H1 (cell line): ENCODE results near the gene FOXD2. TPM values are rescaled to one million over a fixed set of nuclear protein-coding genes. Genes with fewer than 3 reads are reported as not detected.

Experiments used
- CTCF ChIA-PET: fragments of 300-600 bp; sonication (Branson Sonifier 250); formaldehyde crosslinking; loops from one replicate; lab custom pipeline; 2021; ENCODE audit not compliant: partially characterized antibody; lab: Charles Lee
- POLR2A ChIA-PET: fragments of 300-600 bp; sonication (Branson Sonifier 250); formaldehyde crosslinking; loops from one replicate; lab custom pipeline; 2021; ENCODE audit warnings: inconsistent platforms; ENCODE audit not compliant: partially characterized antibody; lab: Charles Lee
- DNase-seq, 2 experiments: peaks; one replicate each; pipeline versions ENCODE4 v3.0.0 to v3.0.0-alpha.2; 2010 to 2022; ENCODE audit warnings: low spot score in 2 of 2, low read depth in 1 of 2, mixed read lengths in 1 of 2
- FAIRE-seq: peaks from 2 replicates; lab custom pipeline; 2011; peaks lifted over from hg19 to GRCh38; lab: Jason Lieb, UNC
- H2AFZ ChIP-seq: 2 replicates; pipeline ENCODE4 v1.8.1; 2012; ENCODE audit warnings: low read length, inconsistent platforms
- H2AK5ac ChIP-seq: 2 replicates; pipeline ENCODE4 v1.6.1; 2013; ENCODE audit warnings: low read depth, low read length
- H2BK120ac ChIP-seq: replicated peaks from 2 replicates; pipeline ENCODE3; 2013; ENCODE audit warnings: low read depth, low read length, inconsistent platforms
- H2BK12ac ChIP-seq: 2 replicates; pipeline ENCODE4 v1.6.1; 2013; ENCODE audit warnings: low read depth, low read length
- H2BK15ac ChIP-seq: 2 replicates; pipeline ENCODE4 v1.6.1; 2013; ENCODE audit warnings: low read length
- H2BK20ac ChIP-seq: 2 replicates; pipeline ENCODE4 v1.6.1; 2013; ENCODE audit warnings: low read length
- H2BK5ac ChIP-seq: 2 replicates; pipeline ENCODE4 v1.6.1; 2013; ENCODE audit warnings: low read depth, low read length
- H3K14ac ChIP-seq: 2 replicates; pipeline ENCODE4 v1.6.1; 2013; ENCODE audit warnings: inconsistent platforms; ENCODE audit not compliant: insufficient read length
- H3K18ac ChIP-seq: 2 replicates; pipeline ENCODE4 v1.6.1; 2013; ENCODE audit warnings: low read length; ENCODE audit errors: extremely low read depth
- H3K23ac ChIP-seq: 2 replicates; pipeline ENCODE4 v1.6.1; 2013; ENCODE audit warnings: inconsistent platforms; ENCODE audit not compliant: insufficient read length
- H3K23me2 ChIP-seq: 2 replicates; pipeline ENCODE4 v1.6.1; 2013; ENCODE audit warnings: low read depth, low read length
- H3K27ac ChIP-seq: 2 replicates; pipeline ENCODE4 v1.6.1; 2011; ENCODE audit warnings: low read depth, low read length, inconsistent platforms
- H3K27me3 ChIP-seq, 4 experiments: replicated peaks in 1 of 4; 1 replicate in 1 of 4; 2 replicates in 3 of 4; pipeline versions ENCODE4 v1.6.1 to v1.8.1; 2011 to 2013; ENCODE audit warnings: low read length in 3 of 4, mild to moderate bottlenecking in 3 of 4, inconsistent platforms in 2 of 4, mixed read lengths in 2 of 4, moderate library complexity in 1 of 4; ENCODE audit not compliant: control insufficient read depth in 3 of 4, insufficient read depth in 3 of 4; ENCODE audit errors: extremely low read depth in 1 of 4
- H3K36me3 ChIP-seq, 4 experiments: 2 replicates each; pipeline versions ENCODE4 v1.6.1 to v1.8.1; 2011 to 2013; ENCODE audit warnings: mild to moderate bottlenecking in 4 of 4, low read length in 3 of 4, moderate library complexity in 2 of 4, control low read depth in 1 of 4, inconsistent platforms in 1 of 4; ENCODE audit not compliant: insufficient read depth in 4 of 4, control insufficient read depth in 2 of 4
- H3K4ac ChIP-seq: replicated peaks from 2 replicates; pipeline ENCODE3; 2013; ENCODE audit warnings: low read length, low read depth, mixed read lengths, inconsistent platforms; ENCODE audit not compliant: insufficient read length
- H3K4me1 ChIP-seq, 4 experiments: replicated peaks in 1 of 4; 1 replicate in 1 of 4; 2 replicates in 3 of 4; pipeline versions ENCODE4 v1.6.1 to v1.8.1; 2011 to 2013; ENCODE audit warnings: low read length in 3 of 4, inconsistent platforms in 2 of 4, mixed read lengths in 1 of 4; ENCODE audit not compliant: insufficient read depth in 4 of 4, control insufficient read depth in 3 of 4
- H3K4me2 ChIP-seq, 2 experiments: 2 replicates each; pipeline versions ENCODE4 v1.6.1 to v1.8.1; 2011 to 2013; ENCODE audit warnings: low read depth in 2 of 2, low read length in 2 of 2, control low read depth in 1 of 2, inconsistent platforms in 1 of 2, mild to moderate bottlenecking in 1 of 2; ENCODE audit not compliant: insufficient read depth in 1 of 2
- H3K4me3 ChIP-seq, 4 experiments: fragments of 200-600, 300-600 bp in 1 of 4; sonication (generic), shearing (Covaris generic), sonication (Bioruptor Twin) in 1 of 4; 2 replicates each; pipeline versions ENCODE4 v1.5.1 to v1.8.1; 2011 to 2016; ENCODE audit warnings: low read length in 4 of 4, low read depth in 3 of 4, control low read depth in 2 of 4, inconsistent platforms in 2 of 4, mild to moderate bottlenecking in 2 of 4, mixed read lengths in 1 of 4, moderate library complexity in 1 of 4; ENCODE audit not compliant: insufficient read depth in 2 of 4; ENCODE audit errors: extremely low read depth in 1 of 4
- H3K56ac ChIP-seq: replicated peaks from 2 replicates; pipeline ENCODE3; 2013; ENCODE audit warnings: low read depth, mild to moderate bottlenecking, mixed read lengths, low read length, inconsistent platforms; ENCODE audit not compliant: insufficient read length
- H3K79me1 ChIP-seq: 2 replicates; pipeline ENCODE4 v1.6.1; 2013; ENCODE audit warnings: low read depth, low read length, control low read depth
- H3K79me2 ChIP-seq, 2 experiments: 2 replicates each; pipeline versions ENCODE4 v1.6.1 to v1.8.1; 2012 to 2013; ENCODE audit warnings: low read length in 2 of 2, mild to moderate bottlenecking in 2 of 2, inconsistent platforms in 1 of 2; ENCODE audit not compliant: insufficient read depth in 2 of 2, control insufficient read depth in 1 of 2
- H3K9ac ChIP-seq, 4 experiments: replicated peaks in 1 of 4; 1 replicate in 1 of 4; 2 replicates in 3 of 4; pipeline versions ENCODE4 v1.6.1 to v1.8.1; 2011 to 2013; ENCODE audit warnings: low read depth in 3 of 4, low read length in 3 of 4, control low read depth in 2 of 4, mild to moderate bottlenecking in 2 of 4, moderate library complexity in 2 of 4, inconsistent platforms in 1 of 4; ENCODE audit errors: extremely low read depth in 1 of 4
- H3K9me3 ChIP-seq, 2 experiments: 2 replicates each; pipeline versions ENCODE4 v1.6.1 to v1.8.1; 2012 to 2013; ENCODE audit warnings: mild to moderate bottlenecking in 2 of 2, moderate library complexity in 2 of 2, control low read depth in 1 of 2, inconsistent platforms in 1 of 2, low read depth in 1 of 2, low read length in 1 of 2, mixed read lengths in 1 of 2; ENCODE audit not compliant: insufficient read depth in 2 of 2
- H4K20me1 ChIP-seq, 2 experiments: replicated peaks in 1 of 2; 2 replicates each; pipeline versions ENCODE3 to v1.8.1; 2011 to 2013; ENCODE audit warnings: inconsistent platforms in 2 of 2, low read length in 2 of 2, mild to moderate bottlenecking in 1 of 2; ENCODE audit not compliant: insufficient read depth in 2 of 2, control insufficient read depth in 1 of 2
- H4K5ac ChIP-seq: 2 replicates; pipeline ENCODE4 v1.6.1; 2013; ENCODE audit warnings: low read length, low read depth, mixed read lengths, inconsistent platforms; ENCODE audit not compliant: insufficient read length
- H4K8ac ChIP-seq: 2 replicates; pipeline ENCODE4 v1.8.0; 2013; ENCODE audit warnings: mild to moderate bottlenecking, moderate library complexity, low read length, inconsistent platforms; ENCODE audit not compliant: insufficient read depth; ENCODE audit errors: extremely low read depth
- H4K91ac ChIP-seq: replicated peaks from 2 replicates; pipeline ENCODE3; 2013; ENCODE audit warnings: low read length, mixed read lengths, inconsistent platforms; ENCODE audit not compliant: insufficient read length
- BCL11A ChIP-seq, 2 experiments: IDR thresholded peaks; one replicate each; pipeline ENCODE4 v1.6.1; 2011; ENCODE audit warnings: low read depth in 2 of 2, low read length in 2 of 2, mild to moderate bottlenecking in 2 of 2
- KDM1A ChIP-seq: fragments of 200-600, 300-600 bp; sonication (generic); IDR thresholded peaks from 2 replicates; pipeline ENCODE4 v1.7.1; 2016; ENCODE audit warnings: mild to moderate bottlenecking, low read length, borderline replicate concordance
- POLR2A ChIP-seq, 2 experiments: IDR thresholded peaks; 1 replicate in 1 of 2; 2 replicates in 1 of 2; pipeline ENCODE4 v1.6.1; 2011; ENCODE audit warnings: low read depth in 2 of 2, low read length in 2 of 2, mild to moderate bottlenecking in 2 of 2; ENCODE audit errors: control extremely low read depth in 1 of 2
- RFX5 ChIP-seq: IDR thresholded peaks from 2 replicates; pipeline ENCODE4 v1.6.1; 2011; ENCODE audit warnings: low read depth, low read length, improper control_type of control experiment, borderline replicate concordance
- SIRT6 ChIP-seq: IDR thresholded peaks from one replicate; pipeline ENCODE4 v1.7.1; 2012; ENCODE audit warnings: low read length, inconsistent platforms
- SIX5 ChIP-seq: IDR thresholded peaks from 2 replicates; pipeline ENCODE4 v1.6.1; 2011; ENCODE audit warnings: mild to moderate bottlenecking, low read depth, low read length
- SP1 ChIP-seq: IDR thresholded peaks from 2 replicates; pipeline ENCODE4 v1.6.1; 2011; ENCODE audit warnings: low read depth, low read length
- SUZ12 ChIP-seq: fragments of 200-600 bp; sonication (generic); IDR thresholded peaks from 2 replicates; pipeline ENCODE4 v1.6.1; 2012; ENCODE audit warnings: mild to moderate bottlenecking, inconsistent platforms, low read length, moderate library complexity, mixed read lengths
- TAF7 ChIP-seq: optimal IDR thresholded peaks from 2 replicates; pipeline ENCODE3; 2011; ENCODE audit warnings: low read depth, mild to moderate bottlenecking, inconsistent platforms, low read length, moderate library complexity, borderline replicate concordance
- TBP ChIP-seq: IDR thresholded peaks from 2 replicates; pipeline ENCODE4 v1.6.1; 2011; ENCODE audit warnings: low read depth, low read length, improper control_type of control experiment
- TCF12 ChIP-seq: IDR thresholded peaks from 2 replicates; pipeline ENCODE4 v1.6.1; 2011; ENCODE audit warnings: low read depth, mild to moderate bottlenecking, low read length
- WGBS, 2 experiments: shearing (Covaris generic) in 1 of 2; methylation state at CpG; one replicate each; pipeline versions ENCODE4 v1.1.6 to v1.1.7; 2013 to 2015; ENCODE audit warnings: low lambda C conversion rate in 2 of 2, mixed read lengths in 2 of 2, inconsistent platforms in 1 of 2, low coverage in 1 of 2, missing lambda C conversion rate in 1 of 2; ENCODE audit not compliant: insufficient replicate concordance in 2 of 2, insufficient coverage in 1 of 2, insufficient read length in 1 of 2; ENCODE audit errors: extremely low coverage in 1 of 2, missing lambda C conversion rate in 1 of 2; 5-methylcytosine and 5-hydroxymethylcytosine counted together
- polyA plus RNA-seq, 7 experiments: library from polyadenylated mRNA; depleted of rRNA in 3 of 7; stranded (reverse) in 5 of 7; unstranded in 2 of 7; fragments of >200 nt in 5 of 7; fragments of 200-250 nt in 2 of 7; gene quantifications; 1 replicate in 5 of 7; 2 replicates in 1 of 7; 4 replicates in 1 of 7; pipeline versions ENCODE4 v1.2.1 to v1.2.3, GENCODE V29; 2011 to 2013; ENCODE audit warnings: missing spikeins in 2 of 7, mixed read lengths in 2 of 7
- total RNA-seq: library from RNA; stranded (reverse); fragmentation: NEBNext Ultra II Directional; extraction: Animal tissue kit (Norgen Biotek cat#: 25700); gene quantifications from 2 replicates; pipeline ENCODE4 v1.2.1, GENCODE V29; 2021
- TF ChIP-seq, protein P1 (sequence below): IDR thresholded peaks from 2 replicates; pipeline ENCODE4 v1.6.1; 2011; ENCODE audit warnings: low read length, improper control_type of control experiment

FOXD2 gene
- total and polyA plus RNA-seq, 2 of the 8 experiments (the other 6 are each of a cell fraction or from before 2014, with no cell fraction given) = not detected

DNA sequence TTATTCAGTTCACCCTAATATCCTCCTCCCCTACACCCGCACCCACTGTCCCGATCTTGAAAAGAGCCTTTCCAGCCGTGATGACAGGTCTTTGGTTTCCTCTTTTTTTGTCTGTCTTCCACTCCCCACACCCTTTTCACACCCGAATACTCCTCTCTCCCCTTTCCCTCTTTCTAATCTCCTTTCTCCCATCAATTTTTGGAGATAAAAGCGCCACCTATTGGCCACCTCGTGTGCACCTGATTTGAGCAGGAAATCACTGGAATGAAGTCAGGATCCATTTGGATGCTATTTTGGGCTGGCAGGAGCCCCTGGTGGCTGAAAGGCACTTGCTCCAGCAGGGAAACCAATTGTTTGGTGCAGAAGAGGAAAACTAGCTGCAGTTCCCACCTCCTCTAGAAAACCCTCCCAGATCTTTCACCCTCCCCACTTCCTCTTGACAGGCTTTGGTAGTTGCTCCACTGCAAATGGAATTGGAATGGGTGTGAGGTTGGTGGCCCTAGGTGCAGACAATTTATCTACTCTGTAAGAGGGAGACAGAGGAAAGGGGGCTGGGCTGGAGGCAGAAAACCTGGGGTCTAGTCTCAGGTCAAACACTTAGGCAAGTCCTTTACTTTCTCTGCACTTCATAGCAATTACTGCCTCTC lies 13.4 kb upstream of the FOXD2 start:
- H2BK20ac ChIP-seq = no peak overlapping the region; the same call in 1 of the 2 replicates
- no peak overlapping the region; the same call in 1 of the 2 replicates for H2BK12ac ChIP-seq
- no peak overlapping the region for H2AFZ ChIP-seq
- no peak overlapping the region for H2BK15ac ChIP-seq
- H3K23ac ChIP-seq = no peak overlapping the region
- DNase-seq = peak in 1 of 2 experiments; percentile 69
- FAIRE-seq = peak; percentile 96
- no peak overlapping the region for H3K18ac ChIP-seq
- no peak overlapping the region for H4K8ac ChIP-seq
- H3K79me2 ChIP-seq = no peaks in the 10 kb centered on the region
- no peaks in the 10 kb centered on the region for H3K36me3 ChIP-seq
- no peak overlapping the region for H3K9ac ChIP-seq
- no peak overlapping the region for H3K4me3 ChIP-seq
- H3K4me1 ChIP-seq = peaks cover 0 to 3% (median 2%) of the 10 kb centered on the region in 4 experiments; a peak in 2 of 7 replicates
- H3K14ac ChIP-seq = no peak overlapping the region
- peaks cover 0 to 2% of the 10 kb centered on the region in 2 experiments for H4K20me1 ChIP-seq
- H3K23me2 ChIP-seq = no peaks in the 10 kb centered on the region
- no peak overlapping the region for H2BK5ac ChIP-seq
- H4K91ac ChIP-seq = no peak overlapping the region
- POLR2A ChIA-PET = interaction anchor here (1.1 kb wide), 1 partner anchor 12 kb away, joined by 3 read pairs; no protein-coding TSS in a partner anchor
- no peak overlapping the region for H2AK5ac ChIP-seq
- H3K56ac ChIP-seq = no peak overlapping the region
- no peak overlapping the region; a peak in 1 of 4 replicates for H3K4me2 ChIP-seq
- H3K4ac ChIP-seq = no peak overlapping the region
- no peaks in the 10 kb centered on the region for H3K9me3 ChIP-seq
- peaks cover 11 to 53% (median 39%) of the 10 kb centered on the region in 4 experiments for H3K27me3 ChIP-seq
- H4K5ac ChIP-seq = no peak overlapping the region
- H2BK120ac ChIP-seq = no peak overlapping the region
- H3K79me1 ChIP-seq = no peaks in the 10 kb centered on the region
- CTCF ChIA-PET = interaction anchor here (0.6 to 11.5 kb wide), 32 partner anchors 10 to 591 kb away, joined by 3 to 140 read pairs (median 4); partner anchors contain the start of gene FOXD2
- 6% methylated on average over 6 of the region's 6 CpGs; no CpG with 5 or more reads in 1 of the 2 experiments for WGBS, 2 experiments
- no peak overlapping the region for H3K27ac ChIP-seq
- TF ChIP-seq POLR2A (IDR thresholded peaks at IDR 0.05; ENCODE audit: control extremely low read depth in 1 of 2, low read depth in 2 of 2, low read length in 2 of 2) (no peak), BCL11A (IDR thresholded peaks at IDR 0.05; ENCODE audit: low read depth in 2 of 2, low read length in 2 of 2) (no peak), RFX5 (no peak), SP1 (no peak), TAF7 (no peak), TBP (no peak), TCF12 (0 out of 2 replicates have a peak, but pooled peaks have one; percentile 1), SUZ12 (no peak), KDM1A (no peak), SIRT6 (no peak), SIX5 (no peak)
- TF ChIP-seq, protein P1, sequence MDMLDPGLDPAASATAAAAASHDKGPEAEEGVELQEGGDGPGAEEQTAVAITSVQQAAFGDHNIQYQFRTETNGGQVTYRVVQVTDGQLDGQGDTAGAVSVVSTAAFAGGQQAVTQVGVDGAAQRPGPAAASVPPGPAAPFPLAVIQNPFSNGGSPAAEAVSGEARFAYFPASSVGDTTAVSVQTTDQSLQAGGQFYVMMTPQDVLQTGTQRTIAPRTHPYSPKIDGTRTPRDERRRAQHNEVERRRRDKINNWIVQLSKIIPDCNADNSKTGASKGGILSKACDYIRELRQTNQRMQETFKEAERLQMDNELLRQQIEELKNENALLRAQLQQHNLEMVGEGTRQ = no peak
